ENCODE results near the gene FREY1. TPM values are rescaled to one million over a fixed set of nuclear protein-coding genes. Genes with fewer than 3 reads are reported as not detected.

Gene FREY1
- total RNA-seq, 2 donors from 2014 or later: 0.55 to 0.82 TPM

DNA sequence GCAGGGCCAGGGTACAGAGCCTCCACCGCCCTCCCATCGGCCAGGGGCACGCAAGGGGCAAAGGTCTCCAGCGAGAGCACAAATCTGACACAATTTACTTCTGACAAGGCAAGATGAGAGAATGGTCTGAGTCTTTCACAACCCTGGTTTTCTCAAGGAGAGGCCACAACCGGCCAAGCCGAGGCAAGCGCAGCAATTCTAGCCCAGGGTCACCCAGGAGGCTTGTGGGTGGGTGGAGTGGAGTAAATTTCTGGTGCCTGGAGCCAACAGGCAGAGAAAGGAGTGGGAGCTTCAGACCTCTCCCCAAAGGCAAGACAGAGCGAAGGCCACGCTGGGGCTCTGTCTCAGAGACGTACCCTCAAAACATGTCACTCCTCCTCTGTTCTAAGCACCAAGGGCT lies 24.7 kb upstream of the FREY1 start:
- no peaks in the 10 kb centered on the region for H3K9me3 ChIP-seq
- no peak for DNase-seq (ENCODE audit: low spot score)
- H3K4me3 ChIP-seq: no peak overlapping the region
- H3K36me3 ChIP-seq: peaks cover 47% of the 10 kb centered on the region
- TF ChIP-seq, protein P1, sequence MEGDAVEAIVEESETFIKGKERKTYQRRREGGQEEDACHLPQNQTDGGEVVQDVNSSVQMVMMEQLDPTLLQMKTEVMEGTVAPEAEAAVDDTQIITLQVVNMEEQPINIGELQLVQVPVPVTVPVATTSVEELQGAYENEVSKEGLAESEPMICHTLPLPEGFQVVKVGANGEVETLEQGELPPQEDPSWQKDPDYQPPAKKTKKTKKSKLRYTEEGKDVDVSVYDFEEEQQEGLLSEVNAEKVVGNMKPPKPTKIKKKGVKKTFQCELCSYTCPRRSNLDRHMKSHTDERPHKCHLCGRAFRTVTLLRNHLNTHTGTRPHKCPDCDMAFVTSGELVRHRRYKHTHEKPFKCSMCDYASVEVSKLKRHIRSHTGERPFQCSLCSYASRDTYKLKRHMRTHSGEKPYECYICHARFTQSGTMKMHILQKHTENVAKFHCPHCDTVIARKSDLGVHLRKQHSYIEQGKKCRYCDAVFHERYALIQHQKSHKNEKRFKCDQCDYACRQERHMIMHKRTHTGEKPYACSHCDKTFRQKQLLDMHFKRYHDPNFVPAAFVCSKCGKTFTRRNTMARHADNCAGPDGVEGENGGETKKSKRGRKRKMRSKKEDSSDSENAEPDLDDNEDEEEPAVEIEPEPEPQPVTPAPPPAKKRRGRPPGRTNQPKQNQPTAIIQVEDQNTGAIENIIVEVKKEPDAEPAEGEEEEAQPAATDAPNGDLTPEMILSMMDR (IDR thresholded peaks at IDR 0.05): no peak
- H3K27me3 ChIP-seq: no peaks in the 10 kb centered on the region
- H3K27ac ChIP-seq: no peak overlapping the region
- H3K4me1 ChIP-seq: peaks cover 0 to 14% of the 10 kb centered on the region in 2 donors

DNA sequence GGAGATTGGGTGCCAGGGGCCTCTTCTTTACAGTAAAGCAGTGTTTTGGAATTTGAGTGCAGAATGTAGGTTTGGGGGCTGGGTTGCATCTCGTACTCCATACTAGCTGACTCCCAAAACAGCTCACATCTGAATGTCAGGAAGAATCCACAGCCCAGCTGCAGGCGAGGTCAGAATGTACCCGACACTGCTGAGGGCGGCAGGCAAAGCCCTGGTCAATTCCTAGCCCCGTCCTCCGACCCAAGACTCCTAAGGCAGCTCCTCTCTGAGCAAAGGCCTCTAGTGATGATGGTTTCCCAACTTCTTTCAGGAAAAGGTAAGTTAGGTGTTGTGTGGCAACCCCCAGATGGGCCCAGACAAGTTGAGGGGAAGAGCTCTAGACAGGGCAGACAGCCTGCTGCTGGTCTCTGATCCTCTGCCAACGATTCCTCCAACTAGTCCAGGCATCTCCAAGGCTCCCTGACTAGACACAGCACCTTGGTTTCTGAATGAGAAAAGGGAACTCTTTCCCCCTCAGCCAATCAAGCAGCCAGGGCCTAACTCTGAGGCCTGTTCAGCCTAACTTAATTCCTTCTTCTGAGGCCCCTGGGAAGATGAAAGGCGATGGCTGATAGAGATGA lies 24.0 kb upstream of the FREY1 start:
- Histone ChIP-seq H3K36me3 (peaks cover 41% of the 10 kb centered on the region), H3K4me3 (no peak overlapping the region), H3K4me1 (peaks cover 0 to 14% of the 10 kb centered on the region in 2 donors), H3K9me3 (no peaks in the 10 kb centered on the region), H3K27ac (peak overlapping the region in 1 of 2 donors; percentile 43), H3K27me3 (no peaks in the 10 kb centered on the region)
- no peak for DNase-seq (ENCODE audit: low spot score)
- TF ChIP-seq, protein P1 (IDR thresholded peaks at IDR 0.05): no peak

DNA sequence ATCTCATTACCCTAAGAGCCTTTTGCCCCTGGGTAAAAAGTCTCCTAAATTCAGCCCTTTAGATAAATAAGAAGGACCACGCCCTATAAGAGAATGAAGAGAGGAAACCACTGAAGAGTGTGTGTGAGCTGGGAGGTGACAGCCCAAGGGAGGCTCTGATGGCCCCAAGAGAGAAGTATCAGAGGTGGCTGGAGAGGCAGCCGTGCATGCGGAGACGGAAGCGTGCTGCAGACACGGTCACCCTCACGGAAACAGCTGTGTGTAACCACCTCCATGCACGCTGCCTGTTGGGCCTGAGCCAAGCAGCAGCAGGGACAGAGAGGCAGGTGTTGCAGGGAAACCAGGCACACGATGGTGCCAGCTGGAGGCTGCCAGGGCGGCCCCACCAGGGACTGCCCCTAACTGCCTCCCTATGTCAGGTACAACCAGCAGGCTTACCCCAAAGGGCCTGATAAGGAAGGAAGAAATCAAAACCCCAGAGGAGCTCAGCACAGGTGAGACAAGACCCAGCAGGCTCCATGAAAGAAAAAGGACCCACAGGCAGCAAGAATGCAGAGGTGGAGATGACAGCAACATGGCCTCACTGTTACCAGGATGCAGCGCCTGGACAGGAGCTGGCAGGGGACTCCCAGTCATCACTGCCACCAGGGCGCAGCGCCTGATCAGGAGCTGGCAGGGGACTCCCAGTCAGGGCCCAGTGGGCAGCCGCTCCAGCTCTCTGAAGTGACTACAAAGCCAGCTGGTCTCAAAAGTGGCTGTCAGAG lies 23.1 kb upstream of the FREY1 start:
- Histone ChIP-seq H3K36me3 (peaks cover 32% of the 10 kb centered on the region), H3K27me3 (no peaks in the 10 kb centered on the region), H3K9me3 (no peaks in the 10 kb centered on the region), H3K4me3 (no peak overlapping the region), H3K4me1 (peaks cover 0 to 14% of the 10 kb centered on the region in 2 donors), H3K27ac (peak overlapping the region in 1 of 2 donors; percentile 43)
- TF ChIP-seq, protein P1 (IDR thresholded peaks at IDR 0.05): no peak
- DNase-seq (ENCODE audit: low spot score): no peak

DNA sequence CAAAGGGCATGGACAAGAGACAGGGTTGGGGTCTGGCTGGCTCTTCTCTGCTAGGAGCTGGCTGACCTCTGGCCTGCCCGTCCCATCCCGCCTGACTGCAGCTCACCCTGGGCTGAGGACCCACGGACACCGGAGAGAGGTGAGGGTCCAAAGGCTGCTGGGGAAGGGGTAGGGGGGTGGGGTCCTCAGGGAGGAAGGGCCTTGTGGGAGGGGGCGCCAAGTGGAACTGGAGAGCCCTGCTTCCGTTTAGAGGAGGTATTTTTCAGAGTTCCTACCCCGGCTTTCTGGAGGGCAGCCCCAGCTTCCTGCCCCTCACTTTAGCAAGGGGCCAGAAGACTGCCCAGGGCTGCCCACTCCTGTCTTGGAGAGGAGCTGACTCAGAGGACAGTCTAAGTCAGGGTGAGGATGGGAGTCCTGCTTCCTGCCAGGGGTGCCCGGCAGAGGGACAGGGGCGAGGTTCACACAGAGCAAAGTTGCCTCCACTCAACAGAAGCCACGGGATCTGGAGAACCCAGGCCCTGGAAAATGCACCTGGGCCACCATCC lies 22.5 kb upstream of the FREY1 start:
- H3K4me3 ChIP-seq: no peak overlapping the region
- TF ChIP-seq, protein P1 (IDR thresholded peaks at IDR 0.05): no peak
- H3K27me3 ChIP-seq: no peaks in the 10 kb centered on the region
- no peaks in the 10 kb centered on the region for H3K9me3 ChIP-seq
- no peak overlapping the region for H3K27ac ChIP-seq
- H3K36me3 ChIP-seq: peaks cover 26% of the 10 kb centered on the region
- DNase-seq (ENCODE audit: low spot score): no peak
- peaks cover 0 to 14% of the 10 kb centered on the region in 2 donors for H3K4me1 ChIP-seq

DNA sequence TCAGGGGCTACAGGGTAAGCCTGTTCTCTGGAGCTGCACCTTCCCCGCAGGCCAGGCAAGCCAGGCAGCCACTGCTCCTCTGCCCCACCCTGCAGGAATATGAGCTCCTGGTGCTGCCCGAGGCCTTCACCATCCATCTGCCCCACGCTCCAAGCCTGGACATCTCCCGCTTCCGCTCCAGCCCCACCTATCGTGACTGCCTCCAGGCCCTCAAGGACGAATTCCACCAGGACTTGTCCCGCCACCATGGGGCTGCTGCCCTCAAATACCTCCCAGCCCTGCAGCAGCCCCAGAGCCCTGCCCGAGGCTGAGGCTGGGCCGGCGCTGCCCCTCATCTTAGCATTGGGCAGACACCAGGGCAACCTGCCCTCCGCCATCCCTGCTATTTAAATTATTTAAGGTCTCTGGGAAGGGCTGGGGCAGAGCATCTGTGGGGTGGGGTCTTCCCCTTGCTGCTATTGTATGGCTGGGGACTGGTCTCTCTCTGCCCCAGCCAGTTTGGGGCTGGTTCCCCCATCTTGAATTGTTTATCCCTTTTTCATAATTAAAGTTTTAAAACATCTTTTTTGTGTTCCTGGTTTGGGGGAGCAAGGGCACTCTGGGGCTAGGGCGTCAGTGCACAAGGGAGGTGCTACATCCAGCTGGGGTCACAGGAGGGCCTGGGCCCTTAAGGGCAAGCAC lies 21.6 kb upstream of the FREY1 start:
- TF ChIP-seq, protein P1 (IDR thresholded peaks at IDR 0.05): no peak
- Histone ChIP-seq H3K4me3 (no peak overlapping the region), H3K4me1 (peaks cover 0 to 14% of the 10 kb centered on the region in 2 donors), H3K9me3 (no peaks in the 10 kb centered on the region), H3K27ac (no peak overlapping the region), H3K36me3 (peaks cover 17% of the 10 kb centered on the region), H3K27me3 (no peaks in the 10 kb centered on the region)
- DNase-seq (ENCODE audit: low spot score): no peak
